Stimulated activated CD4-positive, alpha-beta T cell treated with anti-CD3 and anti-CD28 coated beads, Interleukin-12 subunit alpha, Interleukin-12 subunit beta, amount 100 ng/mL, for 48 hours (primary cell): ENCODE results near the gene NRG4.
"Not testable (repeated sequence)": the region's sequence is repeated elsewhere in the genome, so short reads cannot be mapped to it uniquely, and the experiment has no call there.

Experiments used
- DNase-seq, 3 donors: peaks; one replicate each; pipeline ENCODE4 v3.0.0-alpha.2; 2020; ENCODE audit warnings: low read depth in 2 of 3, low spot score in 1 of 3

Gene NRG4

GRCh38 chr15:75994220-75994619, 18.0 kb downstream of the NRG4 start:
- DNase-seq: no peak

- no peak for DNase-seq
Measured at GRCh38 chr15:75992897-75993296, 19.3 kb downstream of the NRG4 start.

- no peak for DNase-seq
Measured at GRCh38 chr15:75989875-75990274, 22.3 kb downstream of the NRG4 start.

GRCh38 chr15:75989045-75989444, 23.2 kb downstream of the NRG4 start:
- DNase-seq: no peak

GRCh38 chr15:75985971-75986370, 26.3 kb downstream of the NRG4 start:
- no peak for DNase-seq

- not testable (repeated sequence) for DNase-seq
Measured at GRCh38 chr15:75984706-75985105, 27.5 kb downstream of the NRG4 start.

- no peak for DNase-seq
Measured at GRCh38 chr15:75982468-75982867, 29.8 kb downstream of the NRG4 start.

- no peak for DNase-seq
Measured at GRCh38 chr15:75981149-75981815, 30.9 kb downstream of the NRG4 start.

- not testable (repeated sequence) for DNase-seq
Measured at GRCh38 chr15:75976766-75977165, 35.5 kb downstream of the NRG4 start.

- no peak for DNase-seq
Measured at GRCh38 chr15:75966073-75966472, 46.2 kb downstream of the NRG4 start.

GRCh38 chr15:75961331-75961730, 50.9 kb downstream of the NRG4 start:
- DNase-seq: no peak

GRCh38 chr15:75955720-75956119, 56.5 kb downstream of the NRG4 start:
- DNase-seq: no peak

GRCh38 chr15:75952525-75952924, 59.7 kb downstream of the NRG4 start:
- DNase-seq: no peak

- DNase-seq: no peak
Measured at GRCh38 chr15:75948761-75949296, 63.4 kb downstream of the NRG4 start.

- DNase-seq: no peak
Measured at GRCh38 chr15:75947092-75947491, 65.1 kb downstream of the NRG4 start.

GRCh38 chr15:75945953-75946352, 66.3 kb downstream of the NRG4 start:
- no peak for DNase-seq

- no peak for DNase-seq
Measured at GRCh38 chr15:75943713-75944215, 68.5 kb downstream of the NRG4 start.

GRCh38 chr15:75943246-75943645, 69.0 kb downstream of the NRG4 start:
- no peak for DNase-seq

- no peak for DNase-seq
Measured at GRCh38 chr15:75942464-75942863, 69.8 kb downstream of the NRG4 start.

GRCh38 chr15:75930866-75931265, 81.4 kb downstream of the NRG4 start:
- DNase-seq: no peak

GRCh38 chr15:75929799-75930565, 82.2 kb downstream of the NRG4 start:
- no peak for DNase-seq
